ENCODE measurements around the gene CDH8.
"Not testable (repeated sequence)": the region's sequence is repeated elsewhere in the genome, so short reads cannot be mapped to it uniquely, and the experiment has no call there.

The CDH8 gene

DNA sequence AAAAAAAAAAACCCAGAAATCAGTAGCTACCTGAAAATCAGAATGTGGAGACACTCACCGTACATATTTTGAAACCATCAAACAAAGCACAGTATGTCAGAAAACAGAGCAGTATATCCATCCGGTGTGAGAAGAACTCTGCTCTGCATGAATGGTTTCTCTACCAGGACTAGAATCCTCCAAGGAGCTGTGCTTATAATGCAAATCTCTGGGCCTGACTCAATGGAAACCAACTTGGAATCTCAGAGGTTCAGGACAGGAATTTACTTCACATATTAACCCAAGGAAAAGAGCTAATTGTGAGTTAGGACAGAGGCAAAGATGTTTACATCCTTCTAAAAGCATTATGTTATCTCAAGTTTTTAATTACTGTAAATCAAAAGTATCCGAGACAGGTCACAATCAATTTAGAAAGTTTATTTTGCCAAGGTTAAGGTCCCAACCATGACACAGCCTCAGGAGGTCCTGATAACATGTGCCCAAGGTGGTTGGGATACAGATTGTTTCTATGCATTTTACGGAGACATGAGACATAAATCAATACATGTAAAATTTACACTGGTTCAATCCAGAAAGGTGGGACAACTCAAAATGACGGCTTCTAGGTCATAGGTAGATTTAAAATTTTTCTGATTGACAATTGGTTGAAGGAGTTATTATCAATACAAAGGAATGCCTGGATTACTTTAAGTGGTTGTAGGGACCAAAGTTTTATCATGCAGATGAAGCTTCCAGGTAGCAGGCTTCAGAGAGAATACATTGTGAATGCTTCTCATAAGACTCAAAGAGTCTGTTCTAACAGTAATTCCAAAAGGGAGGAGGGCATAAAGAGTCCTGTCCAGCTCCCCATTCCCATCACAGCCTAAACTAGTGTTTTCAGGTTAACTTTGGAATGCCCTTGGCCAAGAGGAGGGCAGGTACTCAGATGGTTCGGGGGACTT lies 164.1 kb downstream of the CDH8 start:
- in situ Hi-C loops (cut with MboI; ENCODE audit: low sequenced_read_pairs), result no loop called here

DNA sequence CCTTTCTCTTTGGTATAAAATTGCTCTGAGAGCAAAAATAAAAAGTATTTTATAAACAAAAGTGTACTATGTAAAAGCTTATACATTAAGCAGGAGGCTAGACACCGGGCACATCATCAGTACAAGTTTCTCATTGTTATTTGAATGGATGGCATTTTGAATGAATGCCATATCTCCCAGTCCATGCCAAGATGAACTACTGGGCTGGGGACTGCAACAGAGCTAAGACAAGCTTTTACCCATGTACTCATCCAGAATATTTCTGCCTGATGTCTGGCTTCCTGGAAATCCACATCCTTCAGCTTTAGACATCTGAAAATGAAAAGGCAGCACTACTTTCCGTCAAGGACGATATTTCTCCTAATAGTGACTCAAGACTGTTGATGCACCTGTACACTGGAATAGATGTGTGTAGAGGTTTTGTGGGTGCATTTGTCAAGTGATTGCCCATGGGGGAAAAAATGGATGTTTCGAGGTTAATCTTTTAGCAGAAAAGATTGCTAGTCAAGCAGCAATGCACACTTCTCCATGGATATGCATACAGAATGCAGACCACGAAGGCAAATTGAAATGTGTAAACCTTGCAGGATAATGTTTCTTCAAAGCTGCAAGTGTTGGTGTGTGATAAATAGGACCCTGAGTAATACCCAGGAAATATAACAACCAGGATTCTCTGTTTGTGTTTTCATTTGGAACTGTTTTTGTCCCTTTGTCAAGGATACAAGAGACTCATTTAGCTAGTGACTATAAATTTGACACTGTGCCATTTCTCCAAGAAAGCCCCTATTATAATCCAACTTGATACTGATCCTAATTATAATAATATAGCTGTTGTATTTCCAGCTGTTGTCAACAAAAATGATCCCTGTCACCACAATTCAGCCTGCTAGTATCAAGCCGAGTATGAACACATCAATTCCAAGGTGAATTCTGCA lies 173.8 kb downstream of the CDH8 start:
- in situ Hi-C loops (cut with MboI; ENCODE audit: low sequenced_read_pairs), result no loop called here

DNA sequence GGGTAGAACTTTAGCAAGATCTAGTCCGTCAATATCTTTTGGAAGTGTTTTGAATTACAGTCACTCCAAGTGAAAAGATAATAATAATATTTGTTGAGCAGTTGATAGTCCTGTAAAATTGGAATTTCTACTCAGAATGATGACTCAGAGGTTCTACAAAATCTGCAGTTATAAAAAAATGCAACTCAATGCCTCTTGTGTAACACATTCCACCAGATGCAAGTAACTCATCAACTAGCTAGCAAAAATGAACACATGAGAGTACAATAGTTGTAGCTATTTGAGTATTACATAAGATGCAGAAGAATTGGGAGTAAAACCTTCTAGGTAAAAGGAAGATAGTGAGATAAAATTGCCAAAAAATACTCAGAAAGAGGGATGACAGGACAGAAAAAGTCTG lies 177.2 kb downstream of the CDH8 start:
- in situ Hi-C loops (cut with MboI; ENCODE audit: low sequenced_read_pairs), result no loop called here

DNA sequence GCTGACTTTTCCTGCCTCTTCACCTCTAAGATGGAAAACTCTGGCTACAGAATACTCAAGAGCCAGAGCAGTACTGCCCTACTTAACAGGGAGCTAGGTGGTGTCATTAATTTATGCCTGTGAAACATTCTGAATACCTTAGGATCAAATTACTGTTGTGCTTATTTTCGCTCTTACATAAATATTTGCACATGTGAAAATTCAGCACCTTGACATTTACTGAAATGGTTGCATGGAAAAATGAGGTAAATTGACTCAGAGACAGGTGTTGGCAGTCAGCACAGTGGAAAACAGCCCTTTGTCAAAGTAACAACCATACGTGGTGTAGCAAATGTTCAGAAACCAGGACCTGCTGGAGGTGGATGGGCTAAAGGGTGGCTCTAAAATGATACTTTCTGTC lies 193.6 kb downstream of the CDH8 start:
- in situ Hi-C loops (cut with MboI; ENCODE audit: low sequenced_read_pairs), result no loop called here

DNA sequence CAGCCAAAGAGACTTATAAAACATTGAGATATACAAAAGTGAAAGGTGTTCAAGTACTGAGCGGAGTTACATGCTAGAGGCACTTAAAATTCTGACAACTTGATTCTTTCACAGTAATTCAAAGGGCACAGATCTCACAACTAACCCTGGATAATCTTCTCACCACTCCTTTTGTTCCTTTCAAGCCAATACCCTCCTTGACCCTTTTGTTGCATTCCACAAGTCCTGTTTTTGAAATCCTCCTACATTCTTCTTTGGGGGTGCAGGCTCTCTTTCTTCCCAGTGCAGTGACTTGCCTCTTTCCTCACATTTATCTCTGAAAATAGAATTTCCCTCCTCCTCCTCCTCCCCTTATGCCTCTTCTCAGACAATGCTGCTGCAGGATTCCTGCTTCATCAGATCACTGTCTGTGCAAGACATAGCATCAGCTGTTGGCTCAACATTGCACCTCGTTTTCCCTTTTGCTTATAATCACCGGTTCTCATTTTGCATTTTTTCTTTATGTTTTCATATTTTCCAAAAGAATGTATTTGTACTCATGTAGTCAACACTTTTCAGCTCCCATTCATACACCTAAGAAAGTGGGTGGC lies 199.3 kb downstream of the CDH8 start:
- in situ Hi-C loops (cut with MboI; ENCODE audit: low sequenced_read_pairs), result no loop called here

DNA sequence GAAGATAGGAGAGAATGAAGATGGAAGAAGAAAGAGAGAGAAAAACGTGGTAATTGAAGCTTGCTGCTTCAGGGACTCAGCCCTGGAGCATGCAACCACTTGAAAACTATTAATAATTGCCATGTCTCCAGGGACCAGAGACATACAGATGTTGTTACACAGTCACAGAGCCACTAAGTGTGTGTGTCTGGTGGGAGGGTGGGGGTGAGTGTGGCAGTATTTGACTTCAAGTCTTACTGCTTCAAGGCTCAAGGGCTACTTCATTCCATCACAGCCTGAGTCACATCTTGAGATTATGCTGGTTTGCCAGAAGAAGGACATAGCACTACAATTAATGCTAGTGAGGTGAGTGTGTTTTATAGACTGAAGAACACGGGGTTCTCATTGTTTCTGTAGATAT lies 202.2 kb downstream of the CDH8 start:
- in situ Hi-C loops (cut with MboI; ENCODE audit: low sequenced_read_pairs), result no loop called here

DNA sequence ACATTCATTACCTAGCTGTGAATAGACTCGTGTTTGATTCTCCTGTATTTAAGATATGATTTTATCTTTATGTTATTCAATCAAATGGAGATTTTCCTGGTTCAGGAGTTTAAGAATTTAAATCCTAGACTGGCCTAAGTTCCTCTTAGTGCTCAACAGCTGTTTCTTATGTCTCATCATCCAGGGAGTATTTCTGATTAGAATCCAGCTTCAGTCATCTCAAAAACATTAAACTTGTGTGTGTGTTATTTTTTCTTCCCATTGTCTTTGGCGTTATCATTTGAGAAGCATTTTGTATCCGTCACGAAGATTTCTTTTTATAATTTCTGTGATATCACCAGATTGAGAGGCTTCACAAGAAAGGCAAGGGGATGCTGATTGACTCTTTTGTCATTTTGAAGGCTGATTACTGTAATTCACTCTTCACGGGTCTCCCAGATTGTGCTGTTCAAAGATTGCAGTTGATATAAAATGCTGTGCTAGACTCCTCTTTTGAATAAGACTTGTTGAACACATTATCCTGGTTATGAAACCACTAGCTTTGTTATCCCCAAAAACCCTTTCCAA lies 204.8 kb downstream of the CDH8 start:
- in situ Hi-C loops (cut with MboI; ENCODE audit: low sequenced_read_pairs), result no loop called here

DNA sequence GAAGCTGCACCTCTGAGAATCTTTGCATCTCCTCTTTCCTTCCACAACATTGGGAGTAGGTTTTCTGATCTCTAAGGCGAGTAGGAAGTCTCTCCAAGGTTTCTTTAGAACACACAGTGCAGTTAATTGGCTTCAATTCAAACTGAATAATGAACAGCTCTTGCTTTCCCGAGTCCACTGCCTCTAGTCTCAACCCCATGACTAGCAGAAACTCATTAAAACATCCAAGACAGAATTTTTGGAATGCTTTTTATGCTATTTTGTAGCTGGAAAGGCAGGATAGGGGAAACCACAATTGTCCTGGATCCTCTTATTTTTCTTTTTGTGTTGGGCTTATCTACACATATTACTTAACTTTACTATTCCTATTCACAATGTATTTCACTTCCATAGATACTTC lies 206.6 kb downstream of the CDH8 start:
- in situ Hi-C loops (cut with MboI; ENCODE audit: low sequenced_read_pairs), result no loop called here

DNA sequence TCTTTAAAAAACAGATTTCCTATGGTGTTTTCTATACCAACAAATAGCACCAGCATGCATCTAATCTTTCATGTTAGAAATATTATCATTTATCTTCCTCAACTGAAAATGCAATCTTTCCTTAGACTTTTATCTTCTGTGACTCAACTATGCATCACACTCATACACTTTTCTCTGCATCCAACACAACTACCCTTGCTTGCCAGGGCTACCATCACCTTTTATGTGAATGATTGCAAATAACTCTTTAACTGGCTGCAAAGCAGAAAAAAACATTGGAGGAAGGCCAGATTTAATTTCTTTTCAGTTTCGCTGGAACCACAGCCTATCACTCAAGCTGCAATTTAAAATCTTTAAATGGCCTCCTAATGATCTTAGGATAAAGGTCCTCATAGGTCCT lies 212.9 kb downstream of the CDH8 start:
- in situ Hi-C loops (cut with MboI; ENCODE audit: low sequenced_read_pairs), result no loop called here

DNA sequence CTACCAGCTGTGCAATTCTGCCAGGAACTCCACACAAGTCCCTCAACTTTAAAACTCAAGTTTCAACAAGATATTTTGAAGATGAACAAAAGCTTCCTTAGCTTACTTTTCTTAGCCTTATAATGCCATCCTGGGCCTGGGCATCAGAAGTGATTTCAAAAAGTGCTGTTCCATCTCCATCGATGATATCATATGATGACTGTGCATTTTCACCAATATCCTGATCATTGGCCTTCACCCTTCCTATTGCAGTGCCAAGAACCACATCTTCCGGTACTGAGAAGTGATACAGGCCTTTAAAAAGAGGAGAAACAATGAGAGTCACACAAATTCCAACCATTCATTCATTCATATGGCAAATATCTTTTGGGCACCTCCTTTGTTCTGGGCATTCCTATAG lies 215.4 kb downstream of the CDH8 start:
- in situ Hi-C loops (cut with MboI; ENCODE audit: low sequenced_read_pairs), result no loop called here

DNA sequence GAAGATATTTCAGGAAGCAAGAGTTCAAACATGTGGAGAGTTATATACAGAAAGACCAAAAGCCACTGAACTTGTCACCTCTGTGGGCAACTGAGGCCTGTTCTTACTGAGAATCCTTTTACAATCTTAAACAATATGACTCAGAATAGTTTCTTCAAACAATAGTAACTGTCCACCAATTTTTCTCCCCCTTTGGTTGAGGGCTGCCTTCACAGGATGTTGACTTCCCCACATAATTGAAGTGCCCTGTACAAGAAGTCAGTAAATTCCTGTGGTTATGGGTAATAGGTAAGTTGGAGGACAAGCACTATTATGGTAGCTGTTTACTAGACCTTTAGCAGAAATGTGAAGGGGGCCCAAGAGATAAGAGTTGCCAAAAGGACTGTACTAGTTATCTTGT lies 215.8 kb downstream of the CDH8 start:
- in situ Hi-C loops (cut with MboI; ENCODE audit: low sequenced_read_pairs), result no loop called here

DNA sequence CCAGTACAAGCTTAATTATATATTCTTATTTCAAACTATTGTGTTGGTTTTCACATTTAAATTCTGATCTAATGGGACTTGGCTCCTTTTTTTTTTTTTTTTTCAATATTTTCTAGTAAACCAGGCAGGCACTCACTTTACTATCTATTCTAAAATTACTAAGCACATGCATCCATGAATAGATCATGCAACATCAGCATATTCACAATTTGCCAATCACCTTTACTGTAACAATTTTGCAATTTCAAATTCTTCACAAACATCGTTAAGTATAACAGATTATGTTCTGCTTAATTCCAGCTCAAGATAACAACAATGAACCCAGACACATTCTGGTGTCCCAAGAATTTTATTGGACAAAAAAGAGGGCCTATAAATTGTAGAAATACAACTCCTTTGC lies 217.4 kb downstream of the CDH8 start:
- in situ Hi-C loops (cut with MboI; ENCODE audit: low sequenced_read_pairs), result no loop called here

DNA sequence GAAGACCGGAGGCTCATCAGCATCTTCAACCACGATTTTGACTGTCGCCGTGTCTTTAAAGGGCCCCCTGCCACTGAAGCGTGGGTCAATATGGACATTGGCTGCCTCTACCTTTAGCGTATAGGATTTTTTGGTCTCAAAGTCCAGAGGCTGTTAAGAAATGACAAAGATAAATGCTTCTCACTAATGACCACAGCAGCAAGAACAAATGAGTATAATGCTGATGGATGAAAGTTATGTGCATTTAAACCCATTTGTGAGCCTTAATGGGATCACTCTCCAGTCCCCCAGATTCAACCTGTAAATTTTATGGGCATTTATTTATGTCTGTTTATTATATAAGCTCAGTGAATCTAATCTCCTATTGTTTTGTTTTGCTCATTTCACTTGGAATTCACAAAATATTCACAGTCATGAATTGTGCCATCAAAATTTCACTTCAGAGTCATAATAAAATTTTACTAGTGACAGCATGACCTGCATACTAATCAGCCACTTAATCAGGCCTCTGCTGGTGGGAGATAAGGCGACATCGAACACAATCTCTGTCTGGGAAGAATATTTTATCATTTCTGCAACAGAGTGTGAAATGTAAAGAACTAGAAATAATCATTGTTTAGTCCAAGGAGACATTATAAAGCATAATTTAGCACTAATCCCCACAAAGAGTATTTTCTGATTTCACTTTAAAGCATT lies 218.5 kb downstream of the CDH8 start:
- in situ Hi-C loops (cut with MboI; ENCODE audit: low sequenced_read_pairs), result no loop called here

DNA sequence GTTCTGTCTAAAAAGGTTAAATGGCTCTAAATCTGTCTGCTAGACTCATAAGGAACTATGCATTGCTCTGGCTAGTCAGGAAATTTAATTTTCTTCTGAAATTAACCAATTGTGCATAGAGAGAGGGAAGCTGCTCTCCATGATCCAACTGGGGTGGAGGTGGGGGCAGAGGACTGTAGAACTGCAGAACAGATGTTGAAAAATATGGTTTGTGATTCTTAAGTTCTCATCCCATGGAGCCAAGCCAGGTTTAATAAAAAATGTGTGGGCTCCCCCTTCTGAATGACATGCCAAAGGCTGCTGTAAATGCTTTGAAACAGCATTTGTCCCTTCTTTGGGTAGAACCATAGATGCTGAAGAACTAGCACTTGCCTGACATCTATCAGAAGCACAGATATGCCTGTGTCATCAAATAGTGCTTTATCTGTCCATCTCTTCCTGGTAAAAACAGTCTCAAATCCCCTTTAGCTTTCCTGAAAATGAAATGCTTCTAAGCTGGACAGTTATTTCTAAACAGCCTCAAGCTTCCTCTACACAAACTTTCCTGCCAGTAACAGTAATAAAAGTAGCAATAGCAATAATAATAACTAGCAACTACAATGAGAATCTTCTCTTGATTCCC lies 221.4 kb downstream of the CDH8 start:
- in situ Hi-C loops (cut with MboI; ENCODE audit: low sequenced_read_pairs), result no loop called here

DNA sequence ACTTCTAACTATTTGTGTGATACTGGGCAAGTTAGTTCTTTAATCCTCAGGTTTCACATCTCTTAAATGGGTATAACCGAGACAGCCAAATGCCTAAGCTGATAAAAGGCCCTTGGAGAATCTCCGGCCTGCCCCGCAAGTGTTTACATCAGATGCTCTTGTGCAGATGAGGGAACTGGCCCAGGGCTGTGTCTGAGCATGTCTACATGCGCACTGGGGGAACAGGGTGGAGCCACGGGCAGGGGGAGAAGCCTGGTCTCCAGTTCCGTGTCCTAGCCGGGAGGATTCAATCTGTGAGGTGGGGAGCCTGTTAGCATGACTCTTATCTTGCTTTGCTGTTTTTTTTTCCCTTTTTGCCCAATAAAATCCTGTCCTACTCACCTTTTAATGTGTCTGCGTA lies 222.9 kb downstream of the CDH8 start:
- in situ Hi-C loops (cut with MboI; ENCODE audit: low sequenced_read_pairs), result no loop called here

DNA sequence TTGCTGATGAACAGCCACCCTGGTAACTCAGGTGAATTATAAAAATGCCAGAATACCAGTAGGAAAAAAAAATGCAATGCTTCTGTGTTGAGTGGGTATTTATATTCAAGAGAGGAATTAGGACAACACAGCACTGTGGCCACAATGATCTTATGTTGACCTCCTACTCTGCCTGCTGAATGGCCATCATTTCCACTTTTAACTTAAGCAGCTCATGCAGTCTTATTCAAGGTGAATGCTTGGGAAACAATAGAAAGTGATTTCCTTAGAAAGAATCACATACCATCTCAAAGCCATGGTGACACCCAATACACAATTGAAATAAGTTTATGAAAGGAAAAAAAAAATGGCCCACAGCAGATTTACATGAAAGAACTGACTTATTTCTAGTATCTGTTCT lies 224.0 kb downstream of the CDH8 start:
- in situ Hi-C loops (cut with MboI; ENCODE audit: low sequenced_read_pairs), result no loop called here

DNA sequence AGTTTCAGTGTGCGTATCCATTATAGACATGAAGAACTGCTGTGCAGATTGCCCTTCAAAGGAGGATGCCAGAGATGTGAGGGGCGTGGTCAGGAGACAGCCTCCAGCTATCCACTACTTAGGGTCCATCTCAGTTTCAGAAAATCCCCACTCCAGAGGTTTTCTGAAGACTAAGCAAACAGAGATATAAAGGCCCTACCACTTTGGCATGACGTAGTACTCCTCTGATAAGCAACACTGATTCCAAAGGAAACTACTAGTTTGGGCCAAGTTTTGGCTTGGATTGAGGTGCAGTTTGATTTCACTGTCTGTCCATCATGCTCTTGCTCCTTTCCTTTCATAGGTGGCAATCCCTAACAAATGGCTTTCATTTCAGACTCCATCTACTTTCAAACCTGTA lies 228.7 kb downstream of the CDH8 start:
- in situ Hi-C loops (cut with MboI; ENCODE audit: low sequenced_read_pairs), result no loop called here

DNA sequence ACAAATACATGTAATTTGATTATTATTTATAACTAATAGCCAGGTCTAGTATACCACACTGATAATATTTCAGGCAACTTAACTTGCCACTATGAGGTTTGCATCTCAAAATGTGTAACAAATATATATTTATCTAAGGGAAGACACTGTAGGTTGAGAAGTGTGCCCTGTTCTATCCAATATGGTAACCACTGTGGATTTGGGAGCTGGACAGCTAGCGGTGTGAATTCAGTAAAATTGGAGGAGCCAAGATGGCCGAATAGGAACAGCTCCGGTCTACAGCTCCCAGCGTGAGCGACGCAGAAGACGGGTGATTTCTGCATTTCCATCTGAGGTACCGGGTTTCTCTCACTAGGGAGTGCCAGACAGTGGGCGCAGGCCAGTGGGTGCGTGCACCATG lies 235.0 kb downstream of the CDH8 start:
- in situ Hi-C loops (cut with MboI; ENCODE audit: low sequenced_read_pairs), result not testable (repeated sequence)

DNA sequence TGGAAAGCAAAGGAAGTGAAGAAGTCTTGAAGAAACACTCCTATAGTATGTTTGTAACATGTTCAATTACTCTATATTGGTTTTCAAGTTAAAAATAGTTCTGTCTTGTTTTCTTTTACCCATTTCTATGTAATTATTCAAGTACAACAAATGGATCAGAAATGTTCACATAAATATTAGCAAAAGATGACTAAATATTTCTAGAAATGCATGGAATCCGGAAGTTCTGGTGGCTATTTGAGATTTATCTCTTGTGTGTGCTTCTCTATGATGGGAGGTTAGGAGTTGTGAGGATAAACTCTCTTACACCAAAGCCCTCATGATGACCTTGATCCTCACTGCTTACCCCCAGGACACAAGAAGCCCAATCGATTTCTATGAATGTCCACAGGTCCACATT lies 237.5 kb downstream of the CDH8 start:
- in situ Hi-C loops (cut with MboI; ENCODE audit: low sequenced_read_pairs), result no loop called here

DNA sequence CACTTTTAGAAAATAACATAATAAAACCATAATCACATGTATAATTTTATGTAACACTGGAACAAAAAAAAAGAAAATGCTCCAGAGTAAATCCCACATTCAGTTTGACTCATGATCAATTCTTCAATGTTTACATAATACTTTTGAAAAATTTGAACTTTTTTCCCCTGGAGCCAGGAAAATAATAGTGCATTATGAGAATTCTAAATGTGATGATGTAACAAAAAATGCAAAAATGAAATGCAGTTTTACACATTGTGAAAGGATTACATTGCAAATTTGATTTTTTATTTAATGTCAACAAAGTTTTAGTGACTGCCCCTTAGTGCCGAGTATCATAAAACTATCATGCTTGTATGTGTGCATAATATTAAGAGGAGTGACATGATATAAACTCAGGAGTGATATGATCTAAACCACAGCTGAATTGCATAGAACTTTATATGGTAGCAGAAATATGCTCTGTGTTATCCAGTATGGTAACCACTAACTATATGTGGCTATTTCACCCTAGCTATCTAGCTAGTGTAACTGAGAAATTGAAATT lies 238.2 kb downstream of the CDH8 start:
- in situ Hi-C loops (cut with MboI; ENCODE audit: low sequenced_read_pairs), result no loop called here

Data from HL-60/S4 treated with phorbol 12-myristate 13-acetate at 8.2 ng/mL for 4 days and 3 days (cell line).